Fibroblast of villous mesenchyme (primary cell): ENCODE results near the gene TOMT. TPM values are rescaled to one million over a fixed set of nuclear protein-coding genes. Genes with fewer than 3 reads are reported as not detected.

ENCODE experiments used
- DNase-seq: peaks from one replicate; pipeline ENCODE4 v3.0.0-alpha.2; 2010; ENCODE audit warnings: low read depth
- H3K4me3 ChIP-seq: 2 replicates; pipeline ENCODE4 v1.5.1; 2011; ENCODE audit warnings: low read depth, mild to moderate bottlenecking, low read length
- total RNA-seq: library from RNA; depleted of rRNA; stranded (reverse); fragments of >200 nt; gene quantifications from 2 replicates; pipeline ENCODE4 v1.2.3, GENCODE V29; 2012
- TF ChIP-seq, protein P1 (sequence below): IDR thresholded peaks from 2 replicates; pipeline ENCODE4 v1.5.1; 2012; ENCODE audit warnings: low read depth, mild to moderate bottlenecking, low read length; ENCODE audit not compliant: insufficient read depth

Gene TOMT
- total RNA-seq, 1 donor = not detected

DNA sequence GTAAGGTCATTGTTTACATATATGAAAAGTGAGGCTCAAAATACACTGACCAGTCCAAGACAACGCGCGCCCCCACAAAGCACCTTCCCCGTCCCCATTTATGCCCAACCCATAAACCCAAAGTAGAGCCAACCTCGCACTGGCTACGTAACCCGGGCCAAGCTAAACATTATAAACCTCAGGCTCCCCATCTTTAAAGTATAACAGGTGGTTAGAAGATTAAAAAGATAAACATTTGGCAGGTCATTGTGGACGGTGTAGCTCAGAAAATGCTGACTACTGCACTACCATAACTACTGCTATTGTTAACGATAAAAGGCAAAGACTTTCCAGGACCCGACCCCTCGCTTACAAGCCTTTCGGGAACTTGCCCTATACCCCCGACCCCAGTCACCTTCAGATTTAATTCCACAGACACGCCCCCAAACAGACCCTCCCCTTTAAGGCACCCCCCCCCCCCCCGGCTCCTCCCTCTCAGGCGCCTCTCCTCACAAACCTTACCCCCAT is 25.9 kb upstream of the TOMT start:
- DNase-seq = peak; percentile 35
- TF ChIP-seq, protein P1, sequence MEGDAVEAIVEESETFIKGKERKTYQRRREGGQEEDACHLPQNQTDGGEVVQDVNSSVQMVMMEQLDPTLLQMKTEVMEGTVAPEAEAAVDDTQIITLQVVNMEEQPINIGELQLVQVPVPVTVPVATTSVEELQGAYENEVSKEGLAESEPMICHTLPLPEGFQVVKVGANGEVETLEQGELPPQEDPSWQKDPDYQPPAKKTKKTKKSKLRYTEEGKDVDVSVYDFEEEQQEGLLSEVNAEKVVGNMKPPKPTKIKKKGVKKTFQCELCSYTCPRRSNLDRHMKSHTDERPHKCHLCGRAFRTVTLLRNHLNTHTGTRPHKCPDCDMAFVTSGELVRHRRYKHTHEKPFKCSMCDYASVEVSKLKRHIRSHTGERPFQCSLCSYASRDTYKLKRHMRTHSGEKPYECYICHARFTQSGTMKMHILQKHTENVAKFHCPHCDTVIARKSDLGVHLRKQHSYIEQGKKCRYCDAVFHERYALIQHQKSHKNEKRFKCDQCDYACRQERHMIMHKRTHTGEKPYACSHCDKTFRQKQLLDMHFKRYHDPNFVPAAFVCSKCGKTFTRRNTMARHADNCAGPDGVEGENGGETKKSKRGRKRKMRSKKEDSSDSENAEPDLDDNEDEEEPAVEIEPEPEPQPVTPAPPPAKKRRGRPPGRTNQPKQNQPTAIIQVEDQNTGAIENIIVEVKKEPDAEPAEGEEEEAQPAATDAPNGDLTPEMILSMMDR = no peak
- peak overlapping the region; percentile 86 for H3K4me3 ChIP-seq

DNA sequence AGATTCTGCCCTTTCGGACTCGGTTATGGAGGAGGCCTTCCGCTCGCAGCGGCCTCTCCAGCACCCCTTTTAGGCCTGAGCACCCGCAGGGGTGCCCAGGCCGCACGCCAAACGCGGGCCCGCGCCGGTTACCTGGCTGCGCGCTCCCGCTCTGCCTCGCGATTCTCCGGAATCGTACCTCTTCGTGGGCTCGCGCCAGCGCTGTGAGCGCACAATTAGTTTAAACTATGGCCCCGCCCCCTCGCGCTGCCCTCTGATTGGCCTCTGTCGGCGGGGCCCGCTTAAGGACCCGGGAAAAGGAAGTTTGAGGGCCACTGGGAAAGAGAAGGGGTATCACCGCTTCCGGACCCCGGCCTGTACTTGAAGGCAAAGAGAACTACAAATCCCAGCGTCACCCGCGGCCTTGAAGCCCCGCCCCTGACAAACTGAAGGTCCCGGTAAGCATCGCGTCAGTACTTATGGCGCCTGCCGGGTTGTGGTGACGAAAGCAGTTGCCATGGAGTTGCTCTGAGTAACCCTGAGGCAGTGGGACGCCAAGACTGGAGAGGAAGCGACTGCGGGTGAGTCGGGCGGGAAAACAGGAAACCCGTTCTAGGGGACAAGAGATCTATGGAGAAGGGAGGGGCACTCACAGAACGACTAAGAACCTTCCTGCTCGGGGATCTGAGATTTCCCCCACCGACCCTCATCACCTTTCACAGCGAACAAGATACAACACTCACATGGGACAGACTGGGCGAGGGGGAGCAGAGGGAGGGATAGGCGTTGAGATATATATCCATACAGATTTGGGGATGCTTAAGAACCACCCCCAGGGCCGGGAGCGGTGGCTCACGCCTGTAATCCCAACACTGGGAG is 25.2 kb upstream of the TOMT start, which contains the start of the genes LRRC51 and NUMA1:
LRRC51 (plus strand) TSS at position 525 of the 858 bp plus-strand sequence. CDS start 8,234 bp downstream, outside the sequence.
NUMA1 (minus strand) TSS at position 217 of the 858 bp plus-strand sequence. CDS start 44,599 bp downstream, outside the sequence.
- DNase-seq = peak; percentile 100
- TF ChIP-seq, protein P1 = no peak
- peak within 1 kb of the TSS; percentile 86 for H3K4me3 ChIP-seq

DNA sequence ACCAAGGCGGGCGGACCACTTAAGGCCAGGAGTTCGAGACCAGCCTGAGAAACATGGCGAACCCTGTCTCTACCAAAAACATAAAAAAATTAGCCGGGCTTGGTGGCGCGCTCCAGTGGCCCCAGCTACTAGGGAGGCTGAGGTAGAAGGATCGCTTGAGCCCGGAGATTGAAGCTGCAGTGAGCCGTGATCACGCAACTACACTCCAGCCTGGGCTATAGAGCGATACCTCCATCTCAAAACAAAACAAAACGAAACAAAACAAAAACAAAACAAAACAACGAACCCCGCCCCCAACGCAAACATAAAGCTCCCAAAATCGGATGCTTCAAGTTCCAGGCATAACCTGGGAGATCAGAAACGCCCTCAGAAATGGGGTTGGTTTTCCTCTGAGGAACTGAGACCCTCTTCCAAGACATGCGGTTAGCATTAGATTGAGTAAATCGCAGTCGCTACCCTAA is 24.5 kb upstream of the TOMT start:
- H3K4me3 ChIP-seq = peak overlapping the region; percentile 86
- TF ChIP-seq, protein P1 = no peak
- DNase-seq = no peak

DNA sequence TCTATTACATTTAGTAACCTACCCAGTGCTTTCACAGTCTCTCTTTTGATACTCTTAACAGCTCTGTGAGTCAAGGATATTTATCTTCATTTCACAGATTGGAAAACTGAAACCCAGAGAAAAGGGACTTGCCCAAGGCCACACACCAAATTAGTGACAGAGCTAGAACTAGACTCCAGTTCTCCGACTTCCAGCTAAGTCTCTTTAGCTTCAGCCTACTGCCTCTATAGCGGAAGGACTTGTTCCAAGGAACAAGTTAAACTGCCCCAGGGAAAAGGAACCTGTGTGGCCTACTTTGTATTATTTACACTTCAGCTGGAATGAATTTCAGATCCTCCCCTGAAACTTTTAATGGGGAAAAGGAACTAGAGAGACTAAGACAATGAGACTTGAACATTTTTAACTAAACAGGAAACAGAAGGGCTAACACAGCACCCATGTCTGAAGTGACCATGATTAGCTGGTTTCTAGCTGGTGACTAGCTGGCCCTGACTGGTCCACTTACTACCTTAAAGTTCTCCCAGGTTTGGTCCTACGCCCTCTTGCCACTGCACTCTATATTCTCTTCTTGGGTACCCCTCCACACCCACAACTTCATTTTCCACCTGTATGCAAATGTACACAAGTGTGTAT is 23.8 kb upstream of the TOMT start:
- DNase-seq = no peak
- TF ChIP-seq, protein P1 = no peak
- H3K4me3 ChIP-seq = no peak overlapping the region

- TF ChIP-seq, protein P1 = no peak
- no peak for DNase-seq
- no peak overlapping the region for H3K4me3 ChIP-seq
Measured at GRCh38 chr11:72083414-72083813, 22.3 kb upstream of the TOMT start.

DNA sequence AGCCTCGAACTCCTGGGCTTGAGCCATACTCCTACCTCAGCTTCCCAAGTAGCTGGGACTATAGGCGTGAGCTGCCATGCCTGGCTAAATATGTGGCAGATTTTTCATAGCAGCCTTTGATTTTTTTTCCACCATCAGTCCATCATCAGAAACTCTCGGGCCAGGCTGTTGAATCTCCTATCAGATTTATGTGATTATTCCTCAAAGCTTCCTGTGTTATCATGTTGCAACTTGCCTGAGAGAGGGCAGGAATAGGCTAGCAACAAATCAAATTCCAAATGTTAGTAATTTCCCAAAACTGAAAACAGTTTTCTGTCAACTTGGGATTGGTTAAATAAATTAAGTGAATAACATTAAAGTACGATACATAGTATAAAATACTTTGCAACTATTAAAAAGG is 21.6 kb upstream of the TOMT start:
- DNase-seq = no peak
- TF ChIP-seq, protein P1 = no peak
- H3K4me3 ChIP-seq = no peak overlapping the region
